Panc1 (cell line): ENCODE measurements around the gene LAMA5. TPM values are rescaled to one million over a fixed set of nuclear protein-coding genes. Genes with fewer than 3 reads are reported as not detected.

Experiments
- ATAC-seq: fragments of 200-7000 bp; cut with Tn5 transposase; 2 replicates; pipeline ENCODE4 v1.9.1; 2020; ENCODE audit warnings: mild to moderate bottlenecking, moderate library complexity
- BruUV-seq: library from RNA; stranded (reverse); fragments of 400-500 nt; replicated peaks from 2 replicates; lab custom pipeline; 2021; lab: Mats Ljungman, UMichigan
- CTCF ChIA-PET: fragments of 300-600 bp; sonication (Branson Sonifier 250); formaldehyde crosslinking; loops from one replicate; lab custom pipeline; 2022; ENCODE audit warnings: antibody characterized with exemption; lab: Charles Lee
- POLR2A ChIA-PET: fragments of 300-600 bp; sonication (Branson Sonifier 250); formaldehyde crosslinking; loops from one replicate; lab custom pipeline; 2022; ENCODE audit warnings: antibody characterized with exemption; lab: Charles Lee
- DNase-seq: peaks from one replicate; pipeline ENCODE4 v3.0.0-alpha.2; 2010; ENCODE audit warnings: low read depth, low spot score
- H3K27ac ChIP-seq: 2 replicates; pipeline ENCODE4 v1.5.1; 2011; ENCODE audit warnings: mild to moderate bottlenecking, low read length, inconsistent platforms
- H3K27me3 ChIP-seq: fragments of 200-500 bp; sonication (Bioruptor generic); 2 replicates; pipeline ENCODE4 v1.6.0; 2014; ENCODE audit warnings: low read length, inconsistent platforms; ENCODE audit not compliant: control insufficient read depth, insufficient read depth
- H3K36me3 ChIP-seq: fragments of 200-500 bp; sonication (Bioruptor generic); 2 replicates; pipeline ENCODE4 v1.5.1; 2014; ENCODE audit warnings: inconsistent platforms, mild to moderate bottlenecking, low read length, moderate library complexity; ENCODE audit not compliant: control insufficient read depth, insufficient read depth
- H3K4me1 ChIP-seq: 2 replicates; pipeline ENCODE4 v1.5.1; 2011; ENCODE audit warnings: inconsistent platforms, mild to moderate bottlenecking, low read length, moderate library complexity; ENCODE audit not compliant: control insufficient read depth, insufficient read depth
- H3K4me3 ChIP-seq, 2 experiments: 2 replicates each; pipeline ENCODE4 v1.5.1; 2011 to 2012; ENCODE audit warnings: low read depth in 2 of 2, low read length in 2 of 2, mild to moderate bottlenecking in 2 of 2, inconsistent platforms in 1 of 2, moderate library complexity in 1 of 2
- H3K9me3 ChIP-seq: fragments of 200-500 bp; sonication (Bioruptor generic); 2 replicates; pipeline ENCODE4 v1.5.1; 2014; ENCODE audit warnings: low read depth, mild to moderate bottlenecking, inconsistent platforms, low read length, moderate library complexity; ENCODE audit not compliant: control insufficient read depth, insufficient read depth
- CTCF ChIP-seq: fragments of 450-650 bp; IDR thresholded peaks from 2 replicates; pipeline ENCODE4 v1.5.1; 2017; ENCODE audit warnings: mild to moderate bottlenecking
- POLR2AphosphoS5 ChIP-seq: IDR thresholded peaks from 2 replicates; pipeline ENCODE4 v1.6.1; 2012; ENCODE audit warnings: mild to moderate bottlenecking, low read depth, low read length, moderate library complexity
- REST ChIP-seq, 2 experiments: IDR thresholded peaks; 2 replicates each; pipeline ENCODE4 v1.6.1; 2011 to 2012; ENCODE audit warnings: low read depth in 2 of 2, control low read depth in 1 of 2, low read length in 1 of 2, mild to moderate bottlenecking in 1 of 2, moderate library complexity in 1 of 2; ENCODE audit not compliant: insufficient read depth in 1 of 2
- SIN3A ChIP-seq: IDR thresholded peaks from 2 replicates; pipeline ENCODE4 v1.6.1; 2012; ENCODE audit warnings: low read depth, mild to moderate bottlenecking, low read length, moderate library complexity, borderline replicate concordance; ENCODE audit not compliant: insufficient read depth
- TCF7L2 ChIP-seq: IDR thresholded peaks from 2 replicates; pipeline ENCODE4 v1.6.1; 2011; ENCODE audit warnings: mild to moderate bottlenecking, low read depth, low read length, inconsistent platforms
- in situ Hi-C: cut with HindIII; loops from 2 replicates; pipeline ENCODE4 v1.10.0; 2016; ENCODE audit warnings: low sequenced_read_pairs, low pct_unique_long_range_greater_than_20kb
- intact Hi-C: fragments of 100-400 bp; cut with micrococcal nuclease; formaldehyde crosslinking; loops from one replicate; pipeline ENCODE4 v1.10.0; 2022; ENCODE audit not compliant: unreplicated experiment
- total RNA-seq: library from RNA; stranded (reverse); gene quantifications from one replicate; pipeline ENCODE4 v1.2.1, GENCODE V29; 2021; ENCODE audit not compliant: unreplicated experiment

The LAMA5 gene
- total RNA-seq, 1 experiment from 2014 or later: 497 TPM

GRCh38 chr20:62400541-62400940, 33.4 kb upstream of the LAMA5 start:
- intact Hi-C loops: no loop called here
- no peak overlapping the region for H3K4me3 ChIP-seq
- peaks cover 3% of the 10 kb centered on the region; the same call in 1 of the 2 replicates for H3K4me1 ChIP-seq
- H3K36me3 ChIP-seq: no peaks in the 10 kb centered on the region
- ChIA-PET POLR2A (no interaction called here), CTCF (no interaction called here)
- no peak for ATAC-seq
- no peaks in the 10 kb centered on the region for H3K27me3 ChIP-seq
- no peak overlapping the region for H3K27ac ChIP-seq
- in situ Hi-C loops: no loop called here
- TF ChIP-seq TCF7L2 (no peak), SIN3A (no peak), CTCF (no peak), REST (IDR thresholded peaks at IDR 0.05; ENCODE audit: insufficient read depth in 1 of 2, low read depth in 2 of 2, low read length in 1 of 2) (no peak), POLR2AphosphoS5 (no peak)
- DNase-seq: no peak
- no TSS peak for BruUV-seq
- no peaks in the 10 kb centered on the region for H3K9me3 ChIP-seq

GRCh38 chr20:62400021-62400420, 32.9 kb upstream of the LAMA5 start:
- ChIA-PET POLR2A (interaction anchor here (0.6 kb wide), 1 partner anchor 100 kb away, joined by 9 read pairs; no protein-coding TSS in a partner anchor), CTCF (interaction anchor here (0.7 kb wide), 1 partner anchor 380 kb away, joined by 7 read pairs; no protein-coding TSS in a partner anchor)
- DNase-seq (no peak), ATAC-seq (no peak)
- BruUV-seq: no TSS peak
- H3K36me3 ChIP-seq: no peaks in the 10 kb centered on the region
- no peaks in the 10 kb centered on the region for H3K9me3 ChIP-seq
- no peak overlapping the region for H3K4me3 ChIP-seq
- TF ChIP-seq TCF7L2 (no peak), SIN3A (no peak), REST (IDR thresholded peaks at IDR 0.05; ENCODE audit: insufficient read depth in 1 of 2, low read depth in 2 of 2, low read length in 1 of 2) (no peak), POLR2AphosphoS5 (no peak), CTCF (no peak)
- H3K27ac ChIP-seq: no peak overlapping the region
- in situ Hi-C loops (no loop called here), intact Hi-C loops (no loop called here)
- no peaks in the 10 kb centered on the region for H3K4me1 ChIP-seq
- no peaks in the 10 kb centered on the region for H3K27me3 ChIP-seq
